Activated CD8-positive, alpha-beta memory T cell treated with anti-CD3 and anti-CD28 coated beads for 1 hour (primary cell): ENCODE results near the gene PTPRN2.
"Not testable (repeated sequence)": the region's sequence is repeated elsewhere in the genome, so short reads cannot be mapped to it uniquely, and the experiment has no call there.

Source experiments
- DNase-seq, 2 donors: peaks; one replicate each; pipeline ENCODE4 v3.0.0-alpha.2; 2020; ENCODE audit warnings: low read depth in 1 of 2; ENCODE audit errors: extremely low read depth in 1 of 2

Gene PTPRN2

GRCh38 chr7:158357106-158357897 is 230.3 kb downstream of the PTPRN2 start:
- DNase-seq = no peak

DNA sequence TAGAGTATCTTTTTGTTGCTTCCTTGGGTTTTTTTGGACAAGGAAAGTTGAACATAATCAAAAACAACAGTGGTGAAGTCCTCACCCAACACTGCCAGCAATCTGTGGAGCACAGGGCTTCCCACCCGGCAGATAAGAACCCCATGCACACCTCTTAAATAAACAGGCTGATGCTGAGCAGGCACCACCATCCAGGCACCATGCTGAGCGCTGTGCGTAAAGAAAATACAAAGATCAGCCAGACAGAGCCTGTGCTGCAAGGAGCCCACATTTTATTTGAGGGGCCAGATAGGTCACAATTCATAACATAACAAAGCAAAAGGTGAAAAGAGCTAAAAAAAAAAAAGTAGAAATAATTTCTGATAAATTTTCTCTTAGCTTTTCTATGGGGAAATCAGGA is 231.2 kb downstream of the PTPRN2 start:
- DNase-seq = no peak

- DNase-seq = no peak
Observed at GRCh38 chr7:158355456-158356065, 232.1 kb downstream of the PTPRN2 start.

DNA sequence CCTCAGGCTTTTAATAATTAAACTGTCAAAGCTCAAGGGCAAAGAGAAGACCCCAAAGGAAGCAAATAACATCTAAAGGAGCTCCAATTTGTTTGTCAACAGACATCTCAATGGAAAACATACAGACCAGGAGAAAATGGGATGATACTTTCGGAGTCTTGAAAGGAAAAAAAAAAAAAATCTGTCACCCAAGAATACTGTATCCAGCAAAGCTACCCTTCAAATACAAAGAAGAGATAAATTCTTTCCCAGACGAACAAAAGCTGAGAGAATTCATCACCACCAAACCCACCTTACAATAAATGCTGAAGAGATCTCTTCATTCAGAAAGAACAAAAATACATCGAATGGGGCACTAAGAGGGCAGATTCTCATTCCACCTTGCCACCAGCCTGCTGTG is 232.8 kb downstream of the PTPRN2 start:
- no peak for DNase-seq

DNA sequence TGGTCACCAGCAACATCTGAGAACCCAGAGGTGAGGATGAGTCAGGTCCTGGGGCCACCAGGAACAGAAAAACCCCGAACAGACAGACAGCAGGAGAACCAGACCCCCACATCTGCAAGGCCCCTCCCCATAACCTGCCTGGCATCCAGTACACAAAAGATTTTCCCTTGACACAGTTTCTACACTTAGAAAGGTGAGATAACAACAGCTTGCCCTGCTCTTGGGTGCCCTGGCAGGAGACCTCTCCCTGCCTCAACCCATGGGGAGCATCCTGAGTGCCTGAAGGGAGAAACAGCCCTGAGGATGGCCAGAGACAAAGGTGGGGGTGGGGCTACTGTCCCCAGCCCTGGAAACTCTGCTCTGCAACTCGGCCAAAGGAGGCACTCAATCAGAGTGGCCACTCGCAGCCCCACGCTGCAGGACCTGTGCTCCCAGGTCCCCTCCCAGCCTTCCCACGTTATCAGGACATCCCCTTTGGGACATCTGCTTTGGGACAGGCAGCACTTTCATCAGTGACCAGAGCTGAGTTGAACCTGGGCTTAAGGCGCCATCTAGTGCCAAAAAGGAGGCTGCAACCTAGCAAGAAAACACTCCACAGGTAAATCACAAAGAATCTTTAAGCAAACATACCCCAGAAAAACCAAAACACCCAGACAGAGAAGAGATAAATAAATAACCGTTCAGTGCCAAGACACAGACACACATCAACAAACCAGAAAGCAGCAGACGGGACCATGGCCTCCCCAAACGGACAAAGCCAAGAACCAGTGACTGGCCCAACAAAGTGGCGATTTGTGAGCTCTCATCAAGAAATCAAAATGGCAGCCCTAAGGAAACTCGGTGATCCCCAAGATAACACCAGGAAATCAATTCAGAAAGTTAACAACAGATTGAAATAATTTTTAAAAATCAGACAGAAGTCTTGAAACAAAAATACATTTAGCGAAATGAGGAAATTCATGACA is 233.7 kb downstream of the PTPRN2 start:
- no peak for DNase-seq

DNA sequence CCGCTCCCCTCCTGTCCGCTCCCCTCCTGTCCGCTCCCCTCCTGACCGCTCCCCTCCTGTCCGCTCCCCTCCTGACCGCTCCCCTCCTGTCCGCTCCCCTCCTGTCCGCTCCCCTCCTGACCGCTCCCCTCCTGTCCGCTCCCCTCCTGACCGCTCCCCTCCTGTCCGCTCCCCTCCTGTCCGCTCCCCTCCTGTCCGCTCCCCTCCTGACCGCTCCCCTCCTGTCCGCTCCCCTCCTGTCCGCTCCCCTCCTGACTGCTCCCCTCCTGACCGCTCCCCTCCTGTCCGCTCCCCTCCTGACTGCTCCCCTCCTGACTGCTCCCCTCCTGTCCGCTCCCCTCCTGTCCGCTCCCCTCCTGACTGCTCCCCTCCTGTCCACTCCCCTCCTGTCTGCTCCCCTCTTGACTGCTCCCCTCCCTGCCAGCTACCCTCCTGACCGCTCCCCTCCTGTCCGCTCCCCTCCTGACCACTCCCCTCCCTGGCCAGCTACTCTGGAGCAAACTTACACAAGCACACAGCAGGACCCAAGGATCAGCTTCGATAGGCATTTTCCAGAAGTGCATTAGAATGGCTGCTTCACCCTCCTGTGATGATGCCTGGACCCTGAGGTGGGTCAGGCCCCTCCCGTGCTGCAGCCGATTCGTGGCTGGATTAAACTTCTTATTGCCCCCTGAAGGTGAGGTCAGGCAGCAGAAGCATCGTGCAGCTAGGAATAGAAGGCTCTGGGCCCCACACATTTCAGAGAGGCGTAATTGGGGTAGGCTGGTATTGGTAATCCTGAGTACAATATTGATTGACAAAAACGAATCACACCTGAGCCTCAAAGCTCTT is 235.5 kb downstream of the PTPRN2 start:
- DNase-seq = not testable (repeated sequence)

GRCh38 chr7:158351481-158351880 is 236.1 kb downstream of the PTPRN2 start:
- DNase-seq = no peak

- DNase-seq = no peak
Observed at GRCh38 chr7:158351051-158351450, 236.6 kb downstream of the PTPRN2 start.

DNA sequence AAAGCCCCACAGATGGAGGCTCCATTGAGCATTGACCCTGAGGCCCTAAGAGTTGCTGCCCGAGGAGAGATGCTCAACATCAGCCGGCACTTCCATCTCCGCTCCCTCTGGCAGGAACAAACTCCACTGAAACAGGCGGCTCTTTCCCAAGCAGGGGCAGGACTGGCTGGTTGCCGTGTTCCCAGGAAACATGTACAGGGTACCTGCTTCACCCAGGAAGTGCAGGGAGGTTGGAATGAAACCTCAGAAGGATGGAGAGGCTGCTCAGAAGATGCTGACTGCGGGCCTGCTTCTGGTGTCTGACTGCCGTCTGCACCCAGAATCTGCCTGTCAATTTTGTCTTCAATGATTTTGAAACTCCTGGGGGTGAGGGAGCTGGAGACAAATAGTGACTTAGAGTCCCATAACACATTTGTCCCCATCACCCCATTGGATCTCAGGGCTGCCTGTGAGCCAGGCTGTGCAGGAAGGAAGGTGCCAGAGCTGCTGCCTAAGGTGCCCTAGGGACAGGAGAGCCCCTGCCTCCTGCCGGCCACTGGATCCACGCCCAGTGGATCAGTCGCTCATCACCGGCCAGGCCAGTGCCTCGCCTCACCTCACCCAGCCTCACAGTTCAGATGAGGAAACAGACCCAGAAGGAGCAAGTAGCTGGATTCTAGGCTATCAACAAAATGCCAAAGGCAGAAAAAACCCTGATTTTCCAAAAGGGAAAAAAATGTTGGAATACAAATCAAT is 237.3 kb downstream of the PTPRN2 start:
- no peak for DNase-seq

- no peak for DNase-seq
Observed at GRCh38 chr7:158348446-158348845, 239.2 kb downstream of the PTPRN2 start.

DNA sequence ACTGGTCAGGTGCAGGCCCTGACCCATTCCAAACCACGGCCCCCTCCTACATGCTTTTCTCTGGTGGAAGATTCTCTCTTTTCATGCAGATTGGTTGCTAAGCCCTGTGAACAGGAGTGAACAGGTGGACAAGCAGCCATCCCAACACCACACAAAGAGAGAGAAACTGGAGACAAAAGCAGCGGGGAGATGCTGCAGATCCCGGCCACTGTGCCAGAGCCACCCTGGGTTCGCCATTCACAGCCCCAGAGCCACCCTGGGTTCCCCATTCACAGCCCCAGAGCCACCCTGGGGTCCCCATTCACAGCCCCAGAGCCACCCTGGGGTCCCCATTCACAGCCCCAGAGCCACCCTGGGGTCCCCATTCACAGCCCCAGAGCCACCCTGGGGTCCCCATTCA is 239.6 kb downstream of the PTPRN2 start:
- not testable (repeated sequence) for DNase-seq

DNA sequence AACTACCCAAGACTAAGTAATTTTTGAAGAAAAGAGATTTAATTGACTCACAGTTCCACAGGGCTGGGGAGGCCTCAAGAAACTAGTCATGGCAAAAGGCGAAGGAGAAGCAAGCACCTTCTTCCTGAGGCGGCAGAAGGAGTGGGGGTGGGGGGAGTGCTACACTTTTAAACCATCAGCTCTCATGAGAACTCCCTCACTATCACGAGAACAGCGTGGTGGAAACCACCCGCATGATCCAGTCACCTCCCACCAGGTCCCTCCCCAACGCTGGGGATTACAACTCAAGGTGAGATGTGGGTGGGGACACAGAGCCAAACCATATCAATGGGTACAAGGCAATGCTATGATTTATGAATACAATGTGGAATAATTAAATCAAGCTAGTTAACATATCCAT is 241.9 kb downstream of the PTPRN2 start:
- DNase-seq = no peak

GRCh38 chr7:158344706-158345300 is 242.8 kb downstream of the PTPRN2 start:
- DNase-seq = no peak

GRCh38 chr7:158343936-158344455 is 243.6 kb downstream of the PTPRN2 start:
- DNase-seq = no peak

- DNase-seq = no peak
Observed at GRCh38 chr7:158343526-158343925, 244.1 kb downstream of the PTPRN2 start.

DNA sequence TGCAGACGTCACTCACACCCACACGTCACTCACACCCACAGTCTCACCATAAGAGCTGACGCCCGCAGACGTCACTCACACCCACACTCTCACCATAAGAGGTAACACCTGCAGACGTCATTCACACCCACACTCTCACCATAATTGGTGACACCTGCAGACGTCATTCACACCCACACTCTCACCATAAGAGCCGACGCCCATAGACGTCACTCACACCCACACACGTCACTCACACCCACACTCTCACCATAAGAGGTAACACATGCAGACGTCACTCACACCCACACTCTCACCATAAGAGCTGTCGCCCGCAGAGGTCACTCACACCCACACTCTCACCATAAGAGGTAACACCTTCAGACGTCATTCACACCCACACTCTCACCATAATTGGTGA is 246.5 kb downstream of the PTPRN2 start:
- DNase-seq = not testable (repeated sequence)

DNA sequence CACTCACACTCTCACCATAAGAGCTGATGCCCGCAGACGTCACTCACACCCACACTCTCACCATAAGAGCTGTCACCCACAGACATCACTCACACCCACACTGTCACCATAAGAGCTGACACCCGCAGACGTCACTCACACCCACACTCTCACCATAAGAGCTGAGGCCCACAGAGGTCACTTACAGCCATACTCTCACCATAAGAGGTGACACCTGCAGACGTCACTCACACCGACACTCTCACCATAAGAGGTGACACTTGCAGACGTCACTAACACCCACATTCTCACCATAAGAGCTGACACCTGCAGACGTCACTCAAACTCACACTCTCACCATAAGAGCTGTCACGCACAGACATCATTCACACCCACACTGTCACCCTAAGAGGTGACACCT is 250.7 kb downstream of the PTPRN2 start:
- DNase-seq = not testable (repeated sequence)

- DNase-seq = not testable (repeated sequence)
Observed at GRCh38 chr7:158332516-158332915, 255.1 kb downstream of the PTPRN2 start.

GRCh38 chr7:158331826-158332450 is 255.7 kb downstream of the PTPRN2 start:
- not testable (repeated sequence) for DNase-seq
